Measurements from ENCODE around the gene TDRD12. TPM values are rescaled to one million over a fixed set of nuclear protein-coding genes. Genes with fewer than 3 reads are reported as not detected.
"Not testable (repeated sequence)": the region's sequence is repeated elsewhere in the genome, so short reads cannot be mapped to it uniquely, and the experiment has no call there.

Gene TDRD12
- total RNA-seq, 2 donors from 2014 or later, result 0.52 TPM; not detected in 1

DNA sequence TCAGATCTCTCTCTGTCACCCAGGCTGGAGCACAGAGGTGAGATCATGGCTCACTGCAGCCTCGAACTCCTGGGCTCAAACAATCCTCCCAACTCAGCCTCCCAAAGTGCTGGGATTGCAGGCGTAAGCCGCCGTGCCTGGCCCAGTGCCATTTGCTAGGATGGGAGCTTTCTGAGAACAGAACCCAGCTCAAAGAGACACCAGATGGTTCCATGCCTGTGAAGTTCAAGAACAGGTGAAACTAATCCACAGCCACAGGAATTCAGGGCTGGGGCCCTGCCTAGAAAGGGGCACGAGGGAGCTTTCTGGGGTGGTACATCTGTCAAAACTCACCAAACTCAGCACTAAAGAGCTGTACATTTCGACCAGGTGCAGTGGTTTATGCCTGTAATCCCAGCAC, 145.8 kb downstream of the TDRD12 start:
- ATAC-seq, result no peak
- TF ChIP-seq, protein P1, sequence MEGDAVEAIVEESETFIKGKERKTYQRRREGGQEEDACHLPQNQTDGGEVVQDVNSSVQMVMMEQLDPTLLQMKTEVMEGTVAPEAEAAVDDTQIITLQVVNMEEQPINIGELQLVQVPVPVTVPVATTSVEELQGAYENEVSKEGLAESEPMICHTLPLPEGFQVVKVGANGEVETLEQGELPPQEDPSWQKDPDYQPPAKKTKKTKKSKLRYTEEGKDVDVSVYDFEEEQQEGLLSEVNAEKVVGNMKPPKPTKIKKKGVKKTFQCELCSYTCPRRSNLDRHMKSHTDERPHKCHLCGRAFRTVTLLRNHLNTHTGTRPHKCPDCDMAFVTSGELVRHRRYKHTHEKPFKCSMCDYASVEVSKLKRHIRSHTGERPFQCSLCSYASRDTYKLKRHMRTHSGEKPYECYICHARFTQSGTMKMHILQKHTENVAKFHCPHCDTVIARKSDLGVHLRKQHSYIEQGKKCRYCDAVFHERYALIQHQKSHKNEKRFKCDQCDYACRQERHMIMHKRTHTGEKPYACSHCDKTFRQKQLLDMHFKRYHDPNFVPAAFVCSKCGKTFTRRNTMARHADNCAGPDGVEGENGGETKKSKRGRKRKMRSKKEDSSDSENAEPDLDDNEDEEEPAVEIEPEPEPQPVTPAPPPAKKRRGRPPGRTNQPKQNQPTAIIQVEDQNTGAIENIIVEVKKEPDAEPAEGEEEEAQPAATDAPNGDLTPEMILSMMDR (IDR thresholded peaks at IDR 0.05), result no peak
- no peak for TF ChIP-seq POLR2A (IDR thresholded peaks at IDR 0.05)
- intact Hi-C loops (cut with DNase I), result no loop called here

DNA sequence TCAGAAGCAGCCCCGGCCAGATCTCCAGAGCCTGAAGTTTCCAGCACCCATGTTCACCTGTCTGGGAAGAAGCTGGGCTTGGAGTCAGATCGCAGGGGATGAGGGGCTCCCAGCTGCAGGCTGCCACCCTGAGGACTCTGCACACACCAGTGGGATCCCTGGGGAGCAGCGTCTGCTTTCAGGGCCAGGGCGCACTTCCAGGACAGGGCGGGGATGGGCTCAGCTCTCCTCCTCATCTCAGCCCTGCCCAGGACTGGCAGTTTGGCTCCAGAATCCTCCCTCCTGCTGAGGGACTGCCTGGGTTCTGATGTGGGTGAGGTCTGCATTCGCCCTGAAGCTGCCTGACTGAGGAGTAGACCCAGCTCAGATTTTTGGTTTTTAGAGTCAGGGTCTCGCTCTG, 146.5 kb downstream of the TDRD12 start:
- intact Hi-C loops (cut with DNase I), result no loop called here
- no peak for ATAC-seq
- H3K4me3 ChIP-seq, result no peak overlapping the region

More for the DNA sequence above, 145.8 kb downstream of the TDRD12 start:
- Histone ChIP-seq H3K27me3 (no peaks in the 10 kb centered on the region), H3K4me1 (no peaks in the 10 kb centered on the region), H3K36me3 (replicated peaks in 1 of 2; ENCODE audit: insufficient read depth in 1 of 2, low read depth in 2 of 2) (no peaks in the 10 kb centered on the region), H3K27ac (no peak overlapping the region), H3K9me3 (no peaks in the 10 kb centered on the region), H3K4me3 (no peak overlapping the region)
- no peak for DNase-seq
- 83 to 90% methylated on average over 6 of the region's 6 CpGs for WGBS, 2 donors

DNA sequence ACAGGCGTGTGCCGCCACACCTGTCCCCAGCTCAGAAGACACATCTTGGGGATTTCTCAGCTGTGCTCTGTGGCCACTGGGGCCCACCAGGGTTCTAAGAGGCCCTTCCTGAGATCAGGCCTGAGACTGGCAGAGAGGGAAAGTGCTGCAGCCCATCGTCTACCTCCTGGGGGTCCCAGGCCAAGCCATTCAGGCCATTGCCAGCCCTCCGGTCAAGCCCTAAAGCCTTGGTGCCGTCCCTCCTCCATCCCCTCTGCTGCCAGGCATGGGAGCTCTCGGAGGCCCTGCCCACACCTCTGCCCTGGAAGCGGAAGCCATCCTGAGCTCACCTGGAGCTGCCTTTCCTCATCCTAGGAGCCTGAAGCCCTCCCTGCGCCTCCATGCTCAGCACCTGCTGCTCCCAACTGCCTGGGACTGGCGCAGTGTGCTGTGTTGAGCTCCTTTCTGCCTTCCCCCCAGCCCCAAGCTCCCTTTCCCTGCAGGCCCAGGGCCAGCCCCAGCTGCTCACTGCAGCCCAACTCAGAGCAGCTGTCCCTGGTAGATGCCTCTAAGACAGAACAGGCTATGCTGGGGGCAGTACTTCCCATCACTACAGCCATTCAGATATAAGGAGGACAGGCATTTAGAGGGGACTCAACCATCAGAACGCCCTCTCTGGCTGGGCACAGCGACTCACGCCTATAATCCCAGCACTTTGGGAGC, 147.1 kb downstream of the TDRD12 start:
- DNase-seq, result no peak
- Histone ChIP-seq H3K9me3 (no peaks in the 10 kb centered on the region), H3K36me3 (replicated peaks in 1 of 2; ENCODE audit: insufficient read depth in 1 of 2, low read depth in 2 of 2) (no peaks in the 10 kb centered on the region), H3K4me3 (no peak overlapping the region), H3K27ac (no peak overlapping the region), H3K27me3 (no peaks in the 10 kb centered on the region), H3K4me1 (no peaks in the 10 kb centered on the region)
- no peak for TF ChIP-seq POLR2A (IDR thresholded peaks at IDR 0.05)
- TF ChIP-seq, protein P1 (IDR thresholded peaks at IDR 0.05), result no peak
- intact Hi-C loops (cut with DNase I), result no loop called here
- WGBS, 2 donors, result 79 to 87% methylated on average over 8 to 11 of the region's 12 CpGs
- ATAC-seq, result no peak

More for the DNA sequence above, 146.5 kb downstream of the TDRD12 start:
- TF ChIP-seq POLR2A (IDR thresholded peaks at IDR 0.05), result no peak
- TF ChIP-seq, protein P1 (IDR thresholded peaks at IDR 0.05), result no peak
- WGBS, 2 donors, result 81 to 90% methylated on average over 4 to 7 of the region's 7 CpGs
- H3K27me3 ChIP-seq, result no peaks in the 10 kb centered on the region
- no peaks in the 10 kb centered on the region for H3K9me3 ChIP-seq
- H3K4me1 ChIP-seq, result no peaks in the 10 kb centered on the region
- no peak for DNase-seq
- H3K27ac ChIP-seq, result no peak overlapping the region
- H3K36me3 ChIP-seq (replicated peaks in 1 of 2; ENCODE audit: insufficient read depth in 1 of 2, low read depth in 2 of 2), result no peaks in the 10 kb centered on the region

DNA sequence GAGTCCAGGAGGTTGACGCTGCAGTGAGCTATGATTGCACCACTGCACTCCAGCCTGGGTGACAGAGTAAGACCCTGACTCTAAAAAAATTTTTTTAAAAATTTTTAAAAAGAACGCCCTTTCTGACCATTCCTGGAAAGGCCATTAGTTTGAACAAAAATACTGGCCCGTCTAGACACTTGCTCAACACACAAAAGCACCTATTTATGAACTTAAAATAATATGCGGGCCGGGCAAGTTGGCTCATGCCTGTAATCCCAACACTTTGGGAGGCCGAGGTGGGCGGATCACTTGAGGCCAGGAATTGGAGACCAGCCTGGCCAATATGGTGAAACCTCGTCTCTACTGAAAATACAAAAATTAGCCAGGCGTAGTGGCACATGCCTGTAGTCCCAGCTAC, 147.9 kb downstream of the TDRD12 start:
- H3K4me3 ChIP-seq; H3K4me1 ChIP-seq; H3K36me3 ChIP-seq (replicated peaks in 1 of 2; ENCODE audit: insufficient read depth in 1 of 2, low read depth in 2 of 2); ATAC-seq; H3K27ac ChIP-seq; H3K9me3 ChIP-seq; DNase-seq; H3K27me3 ChIP-seq; intact Hi-C loops (cut with DNase I): not testable (repeated sequence)
- WGBS, 2 donors, result 91 to 93% methylated on average over 9 of the region's 9 CpGs

DNA sequence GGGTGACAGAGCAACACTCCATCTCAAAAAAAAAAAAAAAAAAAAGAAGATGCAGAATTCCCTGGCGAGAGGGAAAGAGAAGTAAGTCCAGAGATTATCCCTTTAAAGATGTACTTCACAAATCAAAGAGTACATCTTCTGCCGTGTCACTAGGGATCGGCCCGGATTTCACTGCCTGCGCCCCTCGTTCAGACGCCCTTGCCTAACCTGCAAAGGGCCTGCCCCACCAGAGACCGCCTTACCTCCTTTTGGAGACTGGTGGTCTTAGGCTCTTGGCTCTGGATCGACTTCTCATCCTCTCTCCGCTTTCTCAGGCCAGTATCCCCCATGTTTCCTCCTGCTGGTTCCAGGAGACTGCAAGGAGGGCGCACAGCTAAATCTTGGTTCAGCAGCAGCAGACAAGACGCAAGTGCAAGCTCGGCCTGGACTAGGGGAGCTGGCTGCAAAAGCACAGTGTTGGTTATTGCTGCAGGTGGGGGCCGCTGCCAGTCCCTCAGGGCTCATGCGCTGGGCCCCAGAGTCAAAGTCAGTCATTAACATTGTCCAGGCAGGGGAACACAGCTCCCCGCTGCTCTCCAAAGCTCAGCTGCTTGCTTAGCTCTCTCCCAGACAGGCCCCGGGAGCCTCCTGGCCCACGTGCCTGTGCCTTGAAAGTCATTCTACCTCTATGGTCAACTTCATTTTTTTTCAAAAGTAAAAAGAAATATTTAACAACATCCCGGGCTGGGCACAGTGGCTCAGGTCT, 148.8 kb downstream of the TDRD12 start:
- no peaks in the 10 kb centered on the region for H3K9me3 ChIP-seq
- ATAC-seq, result no peak
- TF ChIP-seq POLR2A (IDR thresholded peaks at IDR 0.05), result no peak
- TF ChIP-seq, protein P1 (IDR thresholded peaks at IDR 0.05), result no peak
- no peaks in the 10 kb centered on the region for H3K4me1 ChIP-seq
- no peaks in the 10 kb centered on the region for H3K27me3 ChIP-seq
- intact Hi-C loops (cut with DNase I), result no loop called here
- no peak for DNase-seq
- H3K4me3 ChIP-seq, result no peak overlapping the region
- H3K36me3 ChIP-seq (replicated peaks in 1 of 2; ENCODE audit: insufficient read depth in 1 of 2, low read depth in 2 of 2), result no peaks in the 10 kb centered on the region
- no peak overlapping the region for H3K27ac ChIP-seq
- WGBS, 2 donors, result 77 to 91% methylated on average over 16 to 18 of the region's 19 CpGs

Data from body of pancreas (tissue), 4 donors.